ENCODE measurements around the gene DGCR6L. TPM values are rescaled to one million over a fixed set of nuclear protein-coding genes. Genes with fewer than 3 reads are reported as not detected.
"Not testable (repeated sequence)": the region's sequence is repeated elsewhere in the genome, so short reads cannot be mapped to it uniquely, and the experiment has no call there.

DGCR6L gene
- total and polyA plus RNA-seq, 7 experiments from 2014 or later = 29.4 to 158 (median 43.8) TPM

- H3K27me3 ChIP-seq (ENCODE audit: control insufficient read depth in 2 of 2, insufficient read depth in 2 of 2, low read length in 2 of 2) = no peaks in the 10 kb centered on the region
- no peak overlapping the region for H3K4me3 ChIP-seq (ENCODE audit: low read length)
- H3K9me3 ChIP-seq (ENCODE audit: control insufficient read depth in 2 of 3, low read length in 3 of 3) = no peaks in the 10 kb centered on the region
- no peak for ATAC-seq
- no peaks in the 10 kb centered on the region for H3K36me3 ChIP-seq (ENCODE audit: control insufficient read depth in 2 of 3, insufficient read depth in 3 of 3, low read length in 3 of 3)
- ChIA-PET CTCF (no interaction called here), POLR2A (no interaction called here)
- no peak for DNase-seq
- Mint-ChIP-seq H3K4me3 (no peak overlapping the region), H3K27ac (no peak overlapping the region), H3K27me3 (no peaks in the 10 kb centered on the region), H3K9me3 (no peaks in the 10 kb centered on the region), H3K36me3 (no peaks in the 10 kb centered on the region), H3K4me1 (peaks cover 0 to 2% (median 0%) of the 10 kb centered on the region in 7 donors)
- intact Hi-C loops (cut with micrococcal nuclease) = no loop called here
- H3K27ac ChIP-seq (ENCODE audit: low read depth, low read length) = no peak overlapping the region
- no peaks in the 10 kb centered on the region for H3K4me1 ChIP-seq (ENCODE audit: control insufficient read depth in 2 of 2, insufficient read depth in 2 of 2, low read length in 2 of 2)
These were observed 43.4 kb downstream of the DGCR6L start for GRCh38 chr22:20276468-20276867.

- no peak overlapping the region for H3K4me3 ChIP-seq (ENCODE audit: low read length)
- no peaks in the 10 kb centered on the region for H3K36me3 Mint-ChIP-seq
- intact Hi-C loops (cut with micrococcal nuclease) = no loop called here
- no peaks in the 10 kb centered on the region for H3K27me3 ChIP-seq (ENCODE audit: control insufficient read depth in 2 of 2, insufficient read depth in 2 of 2, low read length in 2 of 2)
- CTCF ChIA-PET = no interaction called here
- POLR2A ChIA-PET = no interaction called here
- no peaks in the 10 kb centered on the region for H3K36me3 ChIP-seq (ENCODE audit: control insufficient read depth in 2 of 3, insufficient read depth in 3 of 3, low read length in 3 of 3)
- H3K27ac ChIP-seq (ENCODE audit: low read depth, low read length) = no peak overlapping the region
- no peaks in the 10 kb centered on the region for H3K9me3 Mint-ChIP-seq
- H3K9me3 ChIP-seq (ENCODE audit: control insufficient read depth in 2 of 3, low read length in 3 of 3) = no peaks in the 10 kb centered on the region
- H3K27me3 Mint-ChIP-seq = no peaks in the 10 kb centered on the region
- ATAC-seq = no peak
- no peak overlapping the region for H3K27ac Mint-ChIP-seq
- DNase-seq = no peak
- no peaks in the 10 kb centered on the region for H3K4me1 ChIP-seq (ENCODE audit: control insufficient read depth in 2 of 2, insufficient read depth in 2 of 2, low read length in 2 of 2)
- H3K4me3 Mint-ChIP-seq = no peak overlapping the region
- peaks cover 0 to 2% (median 0%) of the 10 kb centered on the region in 7 donors for H3K4me1 Mint-ChIP-seq
These were observed 44.0 kb downstream of the DGCR6L start for GRCh38 chr22:20275836-20276235.

GRCh38 chr22:20275325-20275724 lies 44.5 kb downstream of the DGCR6L start:
- H3K9me3 ChIP-seq (ENCODE audit: control insufficient read depth in 2 of 3, low read length in 3 of 3); H3K27ac ChIP-seq (ENCODE audit: low read depth, low read length); H3K9me3 Mint-ChIP-seq; H3K4me3 Mint-ChIP-seq; H3K4me1 Mint-ChIP-seq; H3K36me3 ChIP-seq (ENCODE audit: control insufficient read depth in 2 of 3, insufficient read depth in 3 of 3, low read length in 3 of 3); POLR2A ChIA-PET; H3K4me1 ChIP-seq (ENCODE audit: control insufficient read depth in 2 of 2, insufficient read depth in 2 of 2, low read length in 2 of 2); H3K27me3 Mint-ChIP-seq; ATAC-seq; H3K4me3 ChIP-seq (ENCODE audit: low read length); intact Hi-C loops (cut with micrococcal nuclease); H3K36me3 Mint-ChIP-seq; DNase-seq; CTCF ChIA-PET; H3K27me3 ChIP-seq (ENCODE audit: control insufficient read depth in 2 of 2, insufficient read depth in 2 of 2, low read length in 2 of 2); H3K27ac Mint-ChIP-seq: not testable (repeated sequence)

GRCh38 chr22:20274374-20274773 lies 45.5 kb downstream of the DGCR6L start:
- intact Hi-C loops (cut with micrococcal nuclease); CTCF ChIA-PET; H3K4me3 ChIP-seq (ENCODE audit: low read length); H3K36me3 ChIP-seq (ENCODE audit: control insufficient read depth in 2 of 3, insufficient read depth in 3 of 3, low read length in 3 of 3); H3K27me3 Mint-ChIP-seq; H3K4me1 ChIP-seq (ENCODE audit: control insufficient read depth in 2 of 2, insufficient read depth in 2 of 2, low read length in 2 of 2); POLR2A ChIA-PET; H3K27ac ChIP-seq (ENCODE audit: low read depth, low read length); H3K27ac Mint-ChIP-seq; H3K4me1 Mint-ChIP-seq; H3K9me3 ChIP-seq (ENCODE audit: control insufficient read depth in 2 of 3, low read length in 3 of 3); H3K27me3 ChIP-seq (ENCODE audit: control insufficient read depth in 2 of 2, insufficient read depth in 2 of 2, low read length in 2 of 2); H3K9me3 Mint-ChIP-seq; H3K4me3 Mint-ChIP-seq; DNase-seq; ATAC-seq; H3K36me3 Mint-ChIP-seq: not testable (repeated sequence)

- H3K36me3 ChIP-seq (ENCODE audit: control insufficient read depth in 2 of 3, insufficient read depth in 3 of 3, low read length in 3 of 3) = no peaks in the 10 kb centered on the region
- ChIA-PET POLR2A (no interaction called here), CTCF (no interaction called here)
- no peaks in the 10 kb centered on the region for H3K9me3 Mint-ChIP-seq
- intact Hi-C loops (cut with micrococcal nuclease) = no loop called here
- H3K4me1 ChIP-seq (ENCODE audit: control insufficient read depth in 2 of 2, insufficient read depth in 2 of 2, low read length in 2 of 2) = no peaks in the 10 kb centered on the region
- ATAC-seq (no peak), DNase-seq (no peak)
- peaks cover 0 to 2% (median 0%) of the 10 kb centered on the region in 7 donors for H3K4me1 Mint-ChIP-seq
- no peaks in the 10 kb centered on the region for H3K36me3 Mint-ChIP-seq
- H3K27me3 ChIP-seq (ENCODE audit: control insufficient read depth in 2 of 2, insufficient read depth in 2 of 2, low read length in 2 of 2) = no peaks in the 10 kb centered on the region
- no peak overlapping the region for H3K27ac ChIP-seq (ENCODE audit: low read depth, low read length)
- H3K4me3 ChIP-seq (ENCODE audit: low read length) = no peak overlapping the region
- no peaks in the 10 kb centered on the region for H3K27me3 Mint-ChIP-seq
- no peaks in the 10 kb centered on the region for H3K9me3 ChIP-seq (ENCODE audit: control insufficient read depth in 2 of 3, low read length in 3 of 3)
- no peak overlapping the region for H3K4me3 Mint-ChIP-seq
- no peak overlapping the region for H3K27ac Mint-ChIP-seq
These were observed 46.1 kb downstream of the DGCR6L start for GRCh38 chr22:20273758-20274181.

GRCh38 chr22:20272700-20273099 lies 47.2 kb downstream of the DGCR6L start:
- Mint-ChIP-seq H3K27ac (no peak overlapping the region), H3K4me1 (peaks cover 0 to 5% (median 0%) of the 10 kb centered on the region in 7 donors), H3K9me3 (no peaks in the 10 kb centered on the region), H3K27me3 (no peaks in the 10 kb centered on the region), H3K36me3 (no peaks in the 10 kb centered on the region), H3K4me3 (no peak overlapping the region)
- CTCF ChIA-PET = no interaction called here
- DNase-seq = no peak
- Histone ChIP-seq H3K4me3 (ENCODE audit: low read length) (no peak overlapping the region), H3K4me1 (ENCODE audit: control insufficient read depth in 2 of 2, insufficient read depth in 2 of 2, low read length in 2 of 2) (peaks cover 0 to 4% of the 10 kb centered on the region in 2 donors), H3K27ac (ENCODE audit: low read depth, low read length) (no peak overlapping the region), H3K9me3 (ENCODE audit: control insufficient read depth in 2 of 3, low read length in 3 of 3) (no peaks in the 10 kb centered on the region), H3K36me3 (ENCODE audit: control insufficient read depth in 2 of 3, insufficient read depth in 3 of 3, low read length in 3 of 3) (no peaks in the 10 kb centered on the region), H3K27me3 (ENCODE audit: control insufficient read depth in 2 of 2, insufficient read depth in 2 of 2, low read length in 2 of 2) (no peaks in the 10 kb centered on the region)
- no peak for ATAC-seq
- POLR2A ChIA-PET = no interaction called here
- intact Hi-C loops (cut with micrococcal nuclease) = no loop called here

GRCh38 chr22:20272174-20272573 lies 47.7 kb downstream of the DGCR6L start:
- Mint-ChIP-seq H3K27ac (no peak overlapping the region), H3K27me3 (no peaks in the 10 kb centered on the region), H3K9me3 (no peaks in the 10 kb centered on the region), H3K4me1 (peaks cover 0 to 5% (median 0%) of the 10 kb centered on the region in 7 donors), H3K4me3 (peak overlapping the region in 2 of 10 donors; percentile 10 to 53), H3K36me3 (no peaks in the 10 kb centered on the region)
- CTCF ChIA-PET = no interaction called here
- H3K9me3 ChIP-seq (ENCODE audit: control insufficient read depth in 2 of 3, low read length in 3 of 3) = no peaks in the 10 kb centered on the region
- no peak overlapping the region for H3K4me3 ChIP-seq (ENCODE audit: low read length)
- DNase-seq (no peak), ATAC-seq (no peak)
- H3K27ac ChIP-seq (ENCODE audit: low read depth, low read length) = no peak overlapping the region
- peaks cover 0 to 4% of the 10 kb centered on the region in 2 donors for H3K4me1 ChIP-seq (ENCODE audit: control insufficient read depth in 2 of 2, insufficient read depth in 2 of 2, low read length in 2 of 2)
- H3K27me3 ChIP-seq (ENCODE audit: control insufficient read depth in 2 of 2, insufficient read depth in 2 of 2, low read length in 2 of 2) = no peaks in the 10 kb centered on the region
- POLR2A ChIA-PET = no interaction called here
- intact Hi-C loops (cut with micrococcal nuclease) = no loop called here
- no peaks in the 10 kb centered on the region for H3K36me3 ChIP-seq (ENCODE audit: control insufficient read depth in 2 of 3, insufficient read depth in 3 of 3, low read length in 3 of 3)

Data from naive thymus-derived CD4-positive, alpha-beta T cell (primary cell).